Femur (tissue), 1 donor: ENCODE measurements around the gene GDPD1.
"Not testable (repeated sequence)": the region's sequence is repeated elsewhere in the genome, so short reads cannot be mapped to it uniquely, and the experiment has no call there.

ENCODE experiments used
- DNase-seq: peaks from one replicate; pipeline ENCODE4 v3.0.0-alpha.2; 2017

The GDPD1 gene

DNA sequence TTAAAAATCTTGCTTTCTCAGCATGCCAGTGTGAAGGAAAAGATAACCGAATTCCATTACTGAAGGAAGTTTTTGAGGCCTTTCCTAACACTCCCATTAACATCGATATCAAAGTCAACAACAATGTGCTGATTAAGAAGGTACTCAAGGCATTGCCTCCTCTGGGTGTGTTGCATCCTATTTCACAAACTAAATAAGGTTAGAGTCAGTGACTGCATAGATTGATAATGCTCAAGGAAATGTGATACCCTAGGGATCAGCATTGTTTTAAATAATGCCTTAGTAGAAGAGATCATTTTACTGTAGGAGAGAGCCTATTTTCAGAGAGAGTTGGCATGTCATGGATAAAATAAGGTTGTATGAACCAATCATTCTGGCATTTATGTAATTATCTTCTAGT, 36.8 kb downstream of the GDPD1 start:
- DNase-seq: no peak

DNA sequence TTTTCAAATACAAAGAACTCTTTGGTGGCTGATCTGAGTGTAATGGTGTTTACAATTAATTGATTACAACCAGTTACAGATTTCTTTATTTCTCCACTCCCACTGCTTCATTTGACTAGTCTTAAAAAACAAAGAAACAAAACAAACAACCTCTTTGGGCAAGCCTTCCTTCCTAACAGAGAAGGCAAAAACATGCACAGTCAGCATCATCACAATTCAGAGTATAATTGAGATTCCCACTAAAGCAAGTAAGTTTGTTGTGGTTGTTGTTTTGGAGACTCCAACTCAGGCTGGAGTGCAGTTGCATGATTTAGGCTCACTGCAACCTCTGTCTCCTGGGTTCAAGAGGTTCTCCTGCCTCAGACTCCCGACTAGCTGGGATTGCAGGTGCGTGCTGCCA, 40.4 kb downstream of the GDPD1 start:
- no peak for DNase-seq

- DNase-seq: no peak
Measured at GRCh38 chr17:59266745-59267144, 46.4 kb downstream of the GDPD1 start.

- DNase-seq: no peak
Measured at GRCh38 chr17:59267776-59268175, 47.5 kb downstream of the GDPD1 start.

DNA sequence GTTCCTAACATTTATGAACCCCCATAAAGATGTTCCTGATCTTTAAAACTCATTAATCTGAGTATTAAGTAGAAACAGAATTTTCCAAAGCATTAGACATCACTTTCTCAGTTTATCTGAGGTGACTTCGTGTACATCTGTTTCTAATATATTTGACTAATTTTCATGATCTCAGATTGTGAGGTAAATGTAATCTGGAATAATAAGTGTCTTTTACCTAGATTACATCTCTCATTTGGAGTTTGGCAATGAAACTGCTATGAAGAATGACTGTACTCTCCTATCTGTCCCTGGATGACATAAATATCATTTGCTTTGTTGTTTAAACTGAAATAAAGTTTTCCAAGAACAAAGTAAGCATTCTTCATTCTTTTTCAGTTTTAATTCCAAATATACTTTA, 55.3 kb downstream of the GDPD1 start:
- no peak for DNase-seq

DNA sequence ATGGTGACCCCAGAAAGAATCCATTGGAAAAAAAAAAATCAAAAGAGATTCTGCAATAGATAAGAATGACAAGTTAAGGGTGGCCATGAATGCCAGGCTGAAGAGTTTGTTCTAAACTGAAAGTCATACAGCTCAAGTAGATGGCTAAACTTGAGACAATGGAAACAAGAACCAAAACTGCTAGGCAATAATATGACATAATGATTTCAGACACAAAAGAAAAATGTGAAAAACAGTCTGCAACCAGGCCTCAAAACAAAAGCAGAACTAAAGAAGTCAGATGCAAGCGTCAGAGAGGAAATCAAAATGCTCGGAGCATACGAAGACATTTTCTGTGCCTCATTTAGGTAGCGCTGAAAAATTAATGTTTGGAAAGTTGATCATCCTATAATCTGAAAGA, 56.7 kb downstream of the GDPD1 start:
- DNase-seq: no peak

DNA sequence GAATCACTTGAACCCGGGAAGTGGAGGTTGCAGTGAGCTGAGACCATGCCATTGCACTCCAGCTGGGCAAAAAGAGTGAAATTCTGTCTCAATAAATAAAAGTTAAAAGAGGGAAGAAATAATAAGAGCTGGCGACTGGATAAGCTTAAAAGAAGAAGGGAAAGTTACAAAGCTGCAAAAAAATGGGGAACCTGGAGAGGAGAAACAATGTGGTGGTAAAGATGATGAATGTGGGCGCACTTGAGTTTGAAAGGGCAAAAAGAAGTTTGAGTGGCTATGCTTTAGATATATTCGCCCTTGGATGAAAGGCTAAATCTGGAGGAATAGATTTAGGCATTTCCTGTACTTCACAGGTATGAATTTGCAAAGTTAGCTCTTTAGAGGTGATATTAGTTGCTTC, 58.1 kb downstream of the GDPD1 start:
- DNase-seq: no peak

- no peak for DNase-seq
Measured at GRCh38 chr17:59284317-59284716, 64.0 kb downstream of the GDPD1 start.

DNA sequence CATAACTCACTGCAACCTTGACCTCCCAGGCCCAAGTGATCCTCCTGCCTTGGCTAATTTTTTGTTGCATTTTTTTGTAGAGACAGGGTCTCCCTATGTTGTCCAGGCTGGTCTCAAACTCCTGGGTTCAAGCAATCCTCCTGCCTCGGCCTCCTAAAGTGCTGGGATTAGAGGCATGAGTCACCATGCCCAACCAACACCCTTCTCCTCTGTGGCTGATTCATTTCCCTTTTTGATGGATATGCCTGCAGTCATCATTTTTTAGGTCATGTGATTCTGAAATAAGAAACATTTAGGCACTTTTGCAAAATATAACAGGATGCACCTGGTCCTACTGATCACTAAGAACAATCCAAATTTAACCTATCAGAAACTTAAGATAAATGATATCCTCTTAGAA, 67.1 kb downstream of the GDPD1 start:
- no peak for DNase-seq

DNA sequence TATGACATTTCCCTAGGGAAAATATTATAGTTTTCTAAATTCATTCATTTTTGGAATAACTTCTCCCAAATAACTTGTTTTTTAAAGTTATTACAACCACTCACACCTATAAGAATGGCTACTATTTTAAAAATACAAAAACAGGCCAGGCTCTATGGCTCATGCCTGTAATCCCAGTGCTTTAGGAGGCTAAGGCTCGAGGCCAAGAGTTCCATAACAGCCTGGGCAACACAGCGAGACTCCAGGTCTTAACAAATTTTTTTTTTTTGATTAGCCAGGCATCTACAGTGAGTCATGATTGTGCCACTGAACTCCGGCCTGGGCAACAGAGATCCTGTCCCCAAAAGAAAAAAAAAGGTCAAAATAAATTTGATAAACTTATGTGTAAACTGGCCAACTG, 67.6 kb downstream of the GDPD1 start:
- DNase-seq: no peak

GRCh38 chr17:59289981-59290301, 69.6 kb downstream of the GDPD1 start:
- no peak for DNase-seq

GRCh38 chr17:59290302-59290998, 70.1 kb downstream of the GDPD1 start:
- DNase-seq: not testable (repeated sequence)

GRCh38 chr17:59292174-59292523, 71.8 kb downstream of the GDPD1 start:
- no peak for DNase-seq

DNA sequence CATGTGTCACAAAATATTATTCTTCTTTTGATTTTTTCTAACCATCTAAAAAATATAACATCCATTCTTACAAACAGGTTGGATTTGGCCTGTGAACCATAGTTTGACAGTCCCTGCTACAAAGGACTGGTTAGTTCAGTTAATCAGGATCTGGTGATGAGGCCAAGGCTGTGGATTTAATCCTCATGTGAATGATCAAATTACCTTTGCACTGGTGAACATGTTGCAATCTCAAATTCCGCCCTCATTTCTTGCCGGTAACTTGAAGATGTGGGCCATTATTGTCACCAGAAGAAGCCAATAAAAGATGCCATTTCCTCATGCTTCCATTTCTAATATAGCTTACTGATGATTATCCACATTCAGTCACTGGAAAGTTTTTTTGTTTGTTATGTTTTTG, 75.9 kb downstream of the GDPD1 start:
- DNase-seq: no peak

- DNase-seq: no peak
Measured at GRCh38 chr17:59298521-59298920, 78.2 kb downstream of the GDPD1 start.

DNA sequence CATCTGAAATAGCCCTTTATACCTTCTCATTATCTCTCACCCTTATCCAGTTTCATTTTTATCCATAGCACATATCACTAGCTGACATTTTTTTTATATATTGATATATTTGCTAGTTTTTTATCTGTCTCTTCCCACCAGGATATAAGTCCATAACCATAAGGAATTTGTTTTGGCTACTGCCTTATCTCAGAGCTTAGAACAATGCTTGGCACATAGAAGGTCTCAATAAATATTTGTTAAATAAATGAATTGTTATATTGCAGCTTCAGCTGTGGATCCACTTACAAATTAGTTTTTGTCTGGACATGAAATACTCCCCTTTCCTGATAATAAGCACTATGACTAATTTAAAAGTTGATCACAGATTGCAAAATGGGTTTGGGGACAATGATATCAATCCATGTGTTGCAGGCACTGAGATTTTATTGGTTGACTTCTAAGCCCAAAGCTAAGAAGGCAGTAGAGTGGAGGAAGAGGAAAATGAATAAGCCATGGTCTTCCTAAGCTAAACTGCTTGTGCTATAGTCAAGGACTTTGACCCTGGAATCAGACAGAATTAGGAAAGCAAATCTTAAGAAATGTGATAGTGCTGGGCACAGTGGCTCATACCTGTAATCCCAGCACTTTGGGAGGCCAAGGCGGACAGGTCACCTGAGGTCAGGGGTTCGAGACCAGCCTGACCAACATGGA, 79.2 kb downstream of the GDPD1 start:
- no peak for DNase-seq

GRCh38 chr17:59300941-59301340, 80.6 kb downstream of the GDPD1 start:
- DNase-seq: no peak

GRCh38 chr17:59304811-59305210, 84.5 kb downstream of the GDPD1 start:
- no peak for DNase-seq

- DNase-seq: no peak
Measured at GRCh38 chr17:59310263-59310920, 90.1 kb downstream of the GDPD1 start.

- peak; percentile 34 for DNase-seq
Measured at GRCh38 chr17:59311051-59311468, 90.7 kb downstream of the GDPD1 start.

GRCh38 chr17:59311521-59311920, 91.2 kb downstream of the GDPD1 start:
- not testable (repeated sequence) for DNase-seq

- DNase-seq: no peak
Measured at GRCh38 chr17:59315866-59316265, 95.6 kb downstream of the GDPD1 start.
